Mesenchymal stem cell (in vitro differentiated cells and primary cell): ENCODE results near the gene SOCS3.
A peak's percentile ranks its signal among the peaks of the same experiment; 100 is the strongest.

Source experiments
- DNase-seq: peaks from one replicate; pipeline ENCODE4 v3.0.0-alpha.2; 2013
- H2AFZ ChIP-seq: one replicate; pipeline ENCODE4 v1.6.1; 2013; ENCODE audit warnings: low read depth, mild to moderate bottlenecking, control low read depth, inconsistent platforms, low read length, moderate library complexity
- H2AK5ac ChIP-seq: 2 replicates; pipeline ENCODE4 v1.6.1; 2013; ENCODE audit warnings: low read length, moderate library complexity, mild to moderate bottlenecking, inconsistent platforms; ENCODE audit not compliant: severe bottlenecking
- H2BK120ac ChIP-seq: one replicate; pipeline ENCODE4 v1.6.1; 2013; ENCODE audit warnings: low read depth, mild to moderate bottlenecking, inconsistent platforms, low read length, moderate library complexity
- H2BK12ac ChIP-seq, 2 experiments: one replicate each; pipeline ENCODE4 v1.6.1; 2013; ENCODE audit warnings: inconsistent platforms in 2 of 2, low read length in 2 of 2, mild to moderate bottlenecking in 2 of 2, moderate library complexity in 2 of 2, control low read depth in 1 of 2
- H2BK15ac ChIP-seq: one replicate; pipeline ENCODE4 v1.6.1; 2013; ENCODE audit warnings: mild to moderate bottlenecking, low read depth, inconsistent platforms; ENCODE audit not compliant: poor library complexity, severe bottlenecking
- H2BK5ac ChIP-seq: 2 replicates; pipeline ENCODE4 v1.6.1; 2013; ENCODE audit warnings: low read depth, mild to moderate bottlenecking, low read length, control low read depth, inconsistent platforms; ENCODE audit not compliant: poor library complexity, severe bottlenecking
- H3K14ac ChIP-seq, 2 experiments: one replicate each; pipeline ENCODE4 v1.6.1; 2013; ENCODE audit warnings: inconsistent platforms in 2 of 2, low read length in 2 of 2, control low read depth in 1 of 2, mild to moderate bottlenecking in 1 of 2, moderate library complexity in 1 of 2
- H3K18ac ChIP-seq, 2 experiments: one replicate each; pipeline ENCODE4 v1.6.1; 2013; ENCODE audit warnings: inconsistent platforms in 2 of 2, low read length in 2 of 2, control low read depth in 1 of 2, low read depth in 1 of 2, mild to moderate bottlenecking in 1 of 2
- H3K23ac ChIP-seq, 2 experiments: one replicate each; pipeline ENCODE4 v1.6.1; 2013; ENCODE audit warnings: inconsistent platforms in 2 of 2, low read length in 2 of 2, mild to moderate bottlenecking in 2 of 2, moderate library complexity in 2 of 2, control low read depth in 1 of 2
- H3K27ac ChIP-seq: 2 replicates; pipeline ENCODE4 v1.5.1; 2013; ENCODE audit warnings: mild to moderate bottlenecking, moderate library complexity, low read length, control low read depth, inconsistent platforms; ENCODE audit not compliant: poor library complexity, severe bottlenecking
- H3K27me3 ChIP-seq, 2 experiments: 2 replicates each; pipeline versions ENCODE4 v1.6.1 to v1.7.0; 2013; ENCODE audit warnings: low read length in 2 of 2, mild to moderate bottlenecking in 2 of 2, moderate library complexity in 2 of 2, control low read depth in 1 of 2, inconsistent platforms in 1 of 2; ENCODE audit not compliant: control insufficient read depth in 1 of 2, insufficient read depth in 1 of 2
- H3K36me3 ChIP-seq, 2 experiments: 2 replicates each; pipeline versions ENCODE4 v1.6.1 to v1.7.0; 2013; ENCODE audit warnings: low read length in 2 of 2, control low read depth in 1 of 2, inconsistent platforms in 1 of 2, low read depth in 1 of 2, mild to moderate bottlenecking in 1 of 2; ENCODE audit not compliant: insufficient read depth in 2 of 2, control insufficient read depth in 1 of 2
- H3K4ac ChIP-seq, 2 experiments: one replicate each; pipeline ENCODE4 v1.6.1; 2013; ENCODE audit warnings: inconsistent platforms in 2 of 2, low read length in 2 of 2, mild to moderate bottlenecking in 2 of 2, moderate library complexity in 2 of 2, control low read depth in 1 of 2, low read depth in 1 of 2
- H3K4me1 ChIP-seq: 2 replicates; pipeline ENCODE4 v1.6.1; 2013; ENCODE audit warnings: low read depth, low read length, control low read depth; ENCODE audit not compliant: control insufficient read depth, insufficient read depth
- H3K4me2 ChIP-seq: 2 replicates; pipeline ENCODE4 v1.6.1; 2013; ENCODE audit warnings: low read length, mild to moderate bottlenecking, inconsistent platforms; ENCODE audit not compliant: poor library complexity, severe bottlenecking
- H3K4me3 ChIP-seq, 2 experiments: 2 replicates each; pipeline versions ENCODE4 v1.5.1 to v1.7.0; 2013; ENCODE audit warnings: low read length in 2 of 2, mild to moderate bottlenecking in 2 of 2, control low read depth in 1 of 2, low read depth in 1 of 2; ENCODE audit not compliant: insufficient read depth in 1 of 2
- H3K79me1 ChIP-seq: replicated peaks from 2 replicates; pipeline ENCODE4 v1.6.1; 2013; ENCODE audit warnings: mild to moderate bottlenecking, control low read depth, low read length, inconsistent platforms; ENCODE audit not compliant: poor library complexity, severe bottlenecking
- H3K9ac ChIP-seq: 2 replicates; pipeline ENCODE4 v1.7.0; 2013; ENCODE audit warnings: mild to moderate bottlenecking, low read length, moderate library complexity
- H3K9me3 ChIP-seq: 2 replicates; pipeline ENCODE4 v1.7.0; 2013; ENCODE audit warnings: mild to moderate bottlenecking, low read length; ENCODE audit not compliant: control insufficient read depth
- H4K8ac ChIP-seq: one replicate; pipeline ENCODE4 v1.6.1; 2013; ENCODE audit warnings: inconsistent platforms, mild to moderate bottlenecking, low read length, moderate library complexity
- H4K91ac ChIP-seq: one replicate; pipeline ENCODE4 v1.6.1; 2013; ENCODE audit warnings: mild to moderate bottlenecking, low read length, inconsistent platforms
- WGBS: methylation state at CpG from one replicate; pipeline ENCODE4 v1.1.7; 2013; ENCODE audit warnings: mixed read lengths; 5-methylcytosine and 5-hydroxymethylcytosine counted together

Gene SOCS3

GRCh38 chr17:78351449-78352006 is 8.3 kb downstream of the SOCS3 start:
- Histone ChIP-seq H2BK12ac (peak overlapping the region; percentile 29 to 37), H2BK5ac (peak overlapping the region; percentile 76), H3K14ac (peak overlapping the region in 1 of 2 experiments; percentile 91), H3K18ac (peak overlapping the region; percentile 49 to 73), H3K23ac (peak overlapping the region in 1 of 2 experiments; percentile 16), H3K36me3 (peaks cover 12 to 17% of the 10 kb centered on the region in 2 experiments), H3K4me3 (peak overlapping the region in 1 of 2 experiments; percentile 57), H2BK120ac (peak overlapping the region; percentile 77), H4K8ac (peak overlapping the region; percentile 33), H3K9me3 (no peaks in the 10 kb centered on the region), H3K79me1 (no peaks in the 10 kb centered on the region), H3K27ac (peak overlapping the region; percentile 65), H2BK15ac (peak overlapping the region; percentile 96), H3K27me3 (no peaks in the 10 kb centered on the region), H2AK5ac (peak overlapping the region; percentile 14), H3K4ac (peak overlapping the region; percentile 58 to 96), H2AFZ (no peak overlapping the region), H3K4me2 (no peak overlapping the region), H3K4me1 (peaks cover 51% of the 10 kb centered on the region), H3K9ac (peak overlapping the region; percentile 82), H4K91ac (peak overlapping the region; percentile 53)
- WGBS = 12% methylated on average over 16 of the region's 16 CpGs
- peak; percentile 100 for DNase-seq

GRCh38 chr17:78349891-78350642 is 9.8 kb downstream of the SOCS3 start:
- H3K79me1 ChIP-seq = no peaks in the 10 kb centered on the region
- H3K23ac ChIP-seq = peak overlapping the region in 1 of 2 experiments; percentile 15
- H3K4me1 ChIP-seq = peaks cover 42% of the 10 kb centered on the region
- H3K14ac ChIP-seq = no peak overlapping the region
- peak overlapping the region; percentile 68 for H2AK5ac ChIP-seq
- H2BK120ac ChIP-seq = peak overlapping the region; percentile 29
- WGBS = 97% methylated on average over 4 of the region's 4 CpGs
- peak overlapping the region; percentile 15 for H4K91ac ChIP-seq
- H3K18ac ChIP-seq = peak overlapping the region in 1 of 2 experiments; percentile 46
- H3K27ac ChIP-seq = no peak overlapping the region
- DNase-seq = no peak
- no peaks in the 10 kb centered on the region for H3K27me3 ChIP-seq
- H3K4me2 ChIP-seq = no peak overlapping the region
- peaks cover 3 to 4% of the 10 kb centered on the region in 2 experiments for H3K36me3 ChIP-seq
- H3K4ac ChIP-seq = peak overlapping the region; percentile 30
- H2BK5ac ChIP-seq = no peak overlapping the region
- H2BK12ac ChIP-seq = peak overlapping the region; percentile 70 to 88
- no peaks in the 10 kb centered on the region for H3K9me3 ChIP-seq
- H3K9ac ChIP-seq = peak overlapping the region; percentile 61
- H2BK15ac ChIP-seq = peak overlapping the region; percentile 39
- H4K8ac ChIP-seq = no peak overlapping the region
- H2AFZ ChIP-seq = no peak overlapping the region
- H3K4me3 ChIP-seq = peak overlapping the region in 1 of 2 experiments; percentile 36

- H2AK5ac ChIP-seq = peak overlapping the region; percentile 28
- WGBS = 89% methylated on average over 8 of the region's 9 CpGs
Measured at GRCh38 chr17:78348055-78348770, 11.7 kb downstream of the SOCS3 start.

GRCh38 chr17:78347453-78347852 is 12.4 kb downstream of the SOCS3 start:
- Histone ChIP-seq H3K79me1 (no peaks in the 10 kb centered on the region), H2BK120ac (peak overlapping the region; percentile 56), H3K4me1 (peaks cover 41% of the 10 kb centered on the region)

More at GRCh38 chr17:78348055-78348770, 11.7 kb downstream of the SOCS3 start:
- Histone ChIP-seq H2AFZ (no peak overlapping the region), H3K18ac (peak overlapping the region; percentile 16 to 25), H3K79me1 (no peaks in the 10 kb centered on the region), H3K4ac (no peak overlapping the region), H3K23ac (no peak overlapping the region), H2BK15ac (peak overlapping the region; percentile 55), H3K14ac (peak overlapping the region in 1 of 2 experiments; percentile 19), H4K91ac (peak overlapping the region; percentile 8), H2BK5ac (no peak overlapping the region), H3K4me2 (no peak overlapping the region), H2BK120ac (peak overlapping the region; percentile 56), H3K4me3 (no peak overlapping the region), H2BK12ac (peak overlapping the region; percentile 69 to 88), H4K8ac (no peak overlapping the region), H3K36me3 (no peaks in the 10 kb centered on the region), H3K4me1 (peaks cover 37% of the 10 kb centered on the region), H3K27me3 (no peaks in the 10 kb centered on the region), H3K9ac (no peak overlapping the region), H3K9me3 (no peaks in the 10 kb centered on the region), H3K27ac (no peak overlapping the region)
- DNase-seq = no peak

More at GRCh38 chr17:78347453-78347852, 12.4 kb downstream of the SOCS3 start:
- Histone ChIP-seq H4K91ac (peak overlapping the region; percentile 47), H3K14ac (no peak overlapping the region), H3K18ac (peak overlapping the region; percentile 16 to 48), H2AK5ac (peak overlapping the region; percentile 41), H3K36me3 (no peaks in the 10 kb centered on the region), H3K9ac (no peak overlapping the region), H3K4me2 (no peak overlapping the region), H4K8ac (no peak overlapping the region), H3K27ac (no peak overlapping the region), H2BK5ac (no peak overlapping the region), H2AFZ (no peak overlapping the region), H3K23ac (no peak overlapping the region), H2BK12ac (peak overlapping the region; percentile 12 to 69), H3K27me3 (no peaks in the 10 kb centered on the region), H3K4ac (peak overlapping the region in 1 of 2 experiments; percentile 10), H3K4me3 (no peak overlapping the region), H3K9me3 (no peaks in the 10 kb centered on the region), H2BK15ac (peak overlapping the region; percentile 55)
- DNase-seq = no peak
- WGBS = 100% methylated on average over 2 of the region's 3 CpGs
